Measurements from ENCODE around the gene SBNO2. TPM values are rescaled to one million over a fixed set of nuclear protein-coding genes. Genes with fewer than 3 reads are reported as not detected.

SBNO2 gene
- total and polyA plus RNA-seq, 9 of the 15 experiments (the other 6 are each of a cell fraction or from before 2014, with no cell fraction given): 0.01 to 46.2 (median 6.7) TPM

DNA sequence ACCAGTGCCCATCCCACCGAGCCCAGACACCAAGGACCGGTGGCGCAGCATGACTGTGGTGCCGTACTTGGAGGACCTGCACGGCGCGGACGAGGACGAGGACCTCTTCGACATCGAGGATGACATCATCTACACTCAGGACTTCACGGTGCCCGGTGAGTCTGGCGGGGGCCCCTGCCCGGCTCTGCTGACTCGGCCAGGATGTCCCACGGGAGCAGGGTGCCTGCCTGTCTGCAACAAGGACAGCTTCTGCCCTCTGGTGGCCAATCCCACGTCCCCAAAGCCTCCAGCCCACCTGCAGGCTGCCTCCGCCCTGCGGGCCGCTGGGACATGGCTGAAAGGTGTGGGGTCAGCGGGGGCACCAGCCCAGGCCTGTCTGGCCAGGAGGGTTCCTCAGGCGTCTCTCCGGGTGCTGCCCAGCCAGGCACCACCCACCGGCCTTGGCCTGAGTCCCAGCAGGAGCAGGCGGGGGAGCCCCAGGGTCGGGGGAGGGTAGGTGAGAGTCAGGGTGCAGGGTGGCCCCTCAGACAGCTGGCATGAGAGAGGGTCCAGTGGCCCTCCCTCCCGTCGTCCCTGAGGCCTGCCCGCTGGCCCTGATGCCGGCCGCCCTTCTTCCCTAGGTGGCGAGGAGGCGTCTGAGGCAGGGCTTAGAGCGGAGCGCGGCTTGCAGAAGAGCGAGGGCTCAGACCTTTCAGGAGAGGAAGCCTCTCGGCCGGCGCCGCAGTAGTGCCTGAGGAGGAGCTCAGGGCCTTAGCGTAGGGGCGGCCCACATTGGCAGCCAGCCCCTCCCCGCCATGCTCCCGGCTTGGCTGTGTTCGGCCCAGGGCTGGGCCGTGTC lies 49.2 kb upstream of the SBNO2 start (continued):
- TF ChIP-seq NFIC (IDR thresholded peaks at IDR 0.05) (peak; percentile 23; the same call in 1 of the 2 replicates), ZBED1 (IDR thresholded peaks at IDR 0.05) (no peak), SMC3 (conservative IDR thresholded peaks at IDR 0.05; ENCODE audit: insufficient read depth, low read depth, low read length) (0 out of 2 replicates have a peak, but pooled peaks have one; percentile 47), ZBTB17 (CRISPR knock-in tag; IDR thresholded peaks at IDR 0.05) (no peak), HOXB6 (CRISPR knock-in tag; IDR thresholded peaks at IDR 0.05; ENCODE audit: borderline replicate concordance) (no peak)
- TF ChIP-seq, protein P1, sequence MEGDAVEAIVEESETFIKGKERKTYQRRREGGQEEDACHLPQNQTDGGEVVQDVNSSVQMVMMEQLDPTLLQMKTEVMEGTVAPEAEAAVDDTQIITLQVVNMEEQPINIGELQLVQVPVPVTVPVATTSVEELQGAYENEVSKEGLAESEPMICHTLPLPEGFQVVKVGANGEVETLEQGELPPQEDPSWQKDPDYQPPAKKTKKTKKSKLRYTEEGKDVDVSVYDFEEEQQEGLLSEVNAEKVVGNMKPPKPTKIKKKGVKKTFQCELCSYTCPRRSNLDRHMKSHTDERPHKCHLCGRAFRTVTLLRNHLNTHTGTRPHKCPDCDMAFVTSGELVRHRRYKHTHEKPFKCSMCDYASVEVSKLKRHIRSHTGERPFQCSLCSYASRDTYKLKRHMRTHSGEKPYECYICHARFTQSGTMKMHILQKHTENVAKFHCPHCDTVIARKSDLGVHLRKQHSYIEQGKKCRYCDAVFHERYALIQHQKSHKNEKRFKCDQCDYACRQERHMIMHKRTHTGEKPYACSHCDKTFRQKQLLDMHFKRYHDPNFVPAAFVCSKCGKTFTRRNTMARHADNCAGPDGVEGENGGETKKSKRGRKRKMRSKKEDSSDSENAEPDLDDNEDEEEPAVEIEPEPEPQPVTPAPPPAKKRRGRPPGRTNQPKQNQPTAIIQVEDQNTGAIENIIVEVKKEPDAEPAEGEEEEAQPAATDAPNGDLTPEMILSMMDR (IDR thresholded peaks at IDR 0.05 in 2 of 3, conservative IDR thresholded peaks at IDR 0.05 in 1 of 3; ENCODE audit: insufficient read depth in 2 of 3, low read depth in 1 of 3, low read length in 3 of 3): peak; percentile 60 to 74 (median 60)
- TF ChIP-seq, protein P2, sequence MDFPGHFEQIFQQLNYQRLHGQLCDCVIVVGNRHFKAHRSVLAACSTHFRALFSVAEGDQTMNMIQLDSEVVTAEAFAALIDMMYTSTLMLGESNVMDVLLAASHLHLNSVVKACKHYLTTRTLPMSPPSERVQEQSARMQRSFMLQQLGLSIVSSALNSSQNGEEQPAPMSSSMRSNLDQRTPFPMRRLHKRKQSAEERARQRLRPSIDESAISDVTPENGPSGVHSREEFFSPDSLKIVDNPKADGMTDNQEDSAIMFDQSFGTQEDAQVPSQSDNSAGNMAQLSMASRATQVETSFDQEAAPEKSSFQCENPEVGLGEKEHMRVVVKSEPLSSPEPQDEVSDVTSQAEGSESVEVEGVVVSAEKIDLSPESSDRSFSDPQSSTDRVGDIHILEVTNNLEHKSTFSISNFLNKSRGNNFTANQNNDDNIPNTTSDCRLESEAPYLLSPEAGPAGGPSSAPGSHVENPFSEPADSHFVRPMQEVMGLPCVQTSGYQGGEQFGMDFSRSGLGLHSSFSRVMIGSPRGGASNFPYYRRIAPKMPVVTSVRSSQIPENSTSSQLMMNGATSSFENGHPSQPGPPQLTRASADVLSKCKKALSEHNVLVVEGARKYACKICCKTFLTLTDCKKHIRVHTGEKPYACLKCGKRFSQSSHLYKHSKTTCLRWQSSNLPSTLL (IDR thresholded peaks at IDR 0.05): no peak
- TF ChIP-seq, protein P3, sequence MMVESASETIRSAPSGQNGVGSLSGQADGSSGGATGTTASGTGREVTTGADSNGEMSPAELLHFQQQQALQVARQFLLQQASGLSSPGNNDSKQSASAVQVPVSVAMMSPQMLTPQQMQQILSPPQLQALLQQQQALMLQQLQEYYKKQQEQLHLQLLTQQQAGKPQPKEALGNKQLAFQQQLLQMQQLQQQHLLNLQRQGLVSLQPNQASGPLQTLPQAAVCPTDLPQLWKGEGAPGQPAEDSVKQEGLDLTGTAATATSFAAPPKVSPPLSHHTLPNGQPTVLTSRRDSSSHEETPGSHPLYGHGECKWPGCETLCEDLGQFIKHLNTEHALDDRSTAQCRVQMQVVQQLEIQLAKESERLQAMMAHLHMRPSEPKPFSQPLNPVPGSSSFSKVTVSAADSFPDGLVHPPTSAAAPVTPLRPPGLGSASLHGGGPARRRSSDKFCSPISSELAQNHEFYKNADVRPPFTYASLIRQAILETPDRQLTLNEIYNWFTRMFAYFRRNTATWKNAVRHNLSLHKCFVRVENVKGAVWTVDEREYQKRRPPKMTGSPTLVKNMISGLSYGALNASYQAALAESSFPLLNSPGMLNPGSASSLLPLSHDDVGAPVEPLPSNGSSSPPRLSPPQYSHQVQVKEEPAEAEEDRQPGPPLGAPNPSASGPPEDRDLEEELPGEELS (CRISPR knock-in tag; IDR thresholded peaks at IDR 0.05; ENCODE audit: borderline replicate concordance): no peak
- TF ChIP-seq, protein P4, sequence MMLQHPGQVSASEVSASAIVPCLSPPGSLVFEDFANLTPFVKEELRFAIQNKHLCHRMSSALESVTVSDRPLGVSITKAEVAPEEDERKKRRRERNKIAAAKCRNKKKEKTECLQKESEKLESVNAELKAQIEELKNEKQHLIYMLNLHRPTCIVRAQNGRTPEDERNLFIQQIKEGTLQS (IDR thresholded peaks at IDR 0.05): peak; percentile 38; the same call in 1 of the 2 replicates
- TF ChIP-seq, protein P4 (CRISPR knock-in tag; conservative IDR thresholded peaks at IDR 0.05): no peak
